ENCODE results near the gene DOLK. TPM values are rescaled to one million over a fixed set of nuclear protein-coding genes. Genes with fewer than 3 reads are reported as not detected.

DOLK gene
- total RNA-seq, 1 experiment from 2014 or later = 14.8 TPM

DNA sequence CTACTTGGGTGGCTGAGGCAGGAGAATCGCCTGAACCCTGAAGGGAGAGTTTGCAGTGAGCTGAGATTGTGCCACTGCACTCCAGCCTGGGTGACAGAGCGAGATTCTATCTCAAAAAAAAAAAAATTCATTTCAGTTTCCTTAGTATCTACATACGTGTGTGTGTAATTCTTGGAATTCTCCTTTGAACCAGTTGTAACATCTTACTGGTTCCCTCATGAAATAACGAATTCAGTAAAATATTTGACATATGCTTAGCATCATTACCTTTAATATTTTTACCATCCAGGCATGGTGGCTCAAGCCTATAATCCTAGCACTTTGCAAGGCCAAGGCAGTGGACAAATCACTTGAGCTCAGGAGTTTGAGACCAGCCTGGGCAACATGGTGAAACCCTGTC is 17.8 kb downstream of the DOLK start:
- ChIA-PET CTCF (interaction anchor here (0.6 to 2.0 kb wide), 6 partner anchors 12 to 165 kb away, joined by 3 to 9 read pairs (median 4); partner anchors contain the start of gene SH3GLB2), POLR2A (no interaction called here)
- no peaks in the 10 kb centered on the region for H3K9me3 Mint-ChIP-seq
- H3K27ac Mint-ChIP-seq = no peak overlapping the region
- no peak overlapping the region for H3K4me3 Mint-ChIP-seq
- no peak for TF ChIP-seq RORB (CRISPR knock-in tag; IDR thresholded peaks at IDR 0.05)
- no peak for TF ChIP-seq ZNF416 (CRISPR knock-in tag; IDR thresholded peaks at IDR 0.05)
- TF ChIP-seq TEAD1 (CRISPR knock-in tag; IDR thresholded peaks at IDR 0.05) = no peak
- TF ChIP-seq, protein P1, sequence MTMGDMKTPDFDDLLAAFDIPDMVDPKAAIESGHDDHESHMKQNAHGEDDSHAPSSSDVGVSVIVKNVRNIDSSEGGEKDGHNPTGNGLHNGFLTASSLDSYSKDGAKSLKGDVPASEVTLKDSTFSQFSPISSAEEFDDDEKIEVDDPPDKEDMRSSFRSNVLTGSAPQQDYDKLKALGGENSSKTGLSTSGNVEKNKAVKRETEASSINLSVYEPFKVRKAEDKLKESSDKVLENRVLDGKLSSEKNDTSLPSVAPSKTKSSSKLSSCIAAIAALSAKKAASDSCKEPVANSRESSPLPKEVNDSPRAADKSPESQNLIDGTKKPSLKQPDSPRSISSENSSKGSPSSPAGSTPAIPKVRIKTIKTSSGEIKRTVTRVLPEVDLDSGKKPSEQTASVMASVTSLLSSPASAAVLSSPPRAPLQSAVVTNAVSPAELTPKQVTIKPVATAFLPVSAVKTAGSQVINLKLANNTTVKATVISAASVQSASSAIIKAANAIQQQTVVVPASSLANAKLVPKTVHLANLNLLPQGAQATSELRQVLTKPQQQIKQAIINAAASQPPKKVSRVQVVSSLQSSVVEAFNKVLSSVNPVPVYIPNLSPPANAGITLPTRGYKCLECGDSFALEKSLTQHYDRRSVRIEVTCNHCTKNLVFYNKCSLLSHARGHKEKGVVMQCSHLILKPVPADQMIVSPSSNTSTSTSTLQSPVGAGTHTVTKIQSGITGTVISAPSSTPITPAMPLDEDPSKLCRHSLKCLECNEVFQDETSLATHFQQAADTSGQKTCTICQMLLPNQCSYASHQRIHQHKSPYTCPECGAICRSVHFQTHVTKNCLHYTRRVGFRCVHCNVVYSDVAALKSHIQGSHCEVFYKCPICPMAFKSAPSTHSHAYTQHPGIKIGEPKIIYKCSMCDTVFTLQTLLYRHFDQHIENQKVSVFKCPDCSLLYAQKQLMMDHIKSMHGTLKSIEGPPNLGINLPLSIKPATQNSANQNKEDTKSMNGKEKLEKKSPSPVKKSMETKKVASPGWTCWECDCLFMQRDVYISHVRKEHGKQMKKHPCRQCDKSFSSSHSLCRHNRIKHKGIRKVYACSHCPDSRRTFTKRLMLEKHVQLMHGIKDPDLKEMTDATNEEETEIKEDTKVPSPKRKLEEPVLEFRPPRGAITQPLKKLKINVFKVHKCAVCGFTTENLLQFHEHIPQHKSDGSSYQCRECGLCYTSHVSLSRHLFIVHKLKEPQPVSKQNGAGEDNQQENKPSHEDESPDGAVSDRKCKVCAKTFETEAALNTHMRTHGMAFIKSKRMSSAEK (CRISPR knock-in tag; IDR thresholded peaks at IDR 0.05; ENCODE audit: borderline replicate concordance) = no peak
- TF ChIP-seq MYBL2 (CRISPR knock-in tag; IDR thresholded peaks at IDR 0.05) = no peak
- TF ChIP-seq ZNF425 (CRISPR knock-in tag; conservative IDR thresholded peaks at IDR 0.05) = no peak
- no peak for TF ChIP-seq ELF4 (CRISPR knock-in tag; IDR thresholded peaks at IDR 0.05; ENCODE audit: low read depth)
- TF ChIP-seq ATF1 (CRISPR knock-in tag; IDR thresholded peaks at IDR 0.05) = no peak
- no peak for TF ChIP-seq SMAD4 (CRISPR knock-in tag; IDR thresholded peaks at IDR 0.05)
- no peak for TF ChIP-seq ZBTB21 (CRISPR knock-in tag; IDR thresholded peaks at IDR 0.05; ENCODE audit: borderline replicate concordance)
- TF ChIP-seq, protein P2, sequence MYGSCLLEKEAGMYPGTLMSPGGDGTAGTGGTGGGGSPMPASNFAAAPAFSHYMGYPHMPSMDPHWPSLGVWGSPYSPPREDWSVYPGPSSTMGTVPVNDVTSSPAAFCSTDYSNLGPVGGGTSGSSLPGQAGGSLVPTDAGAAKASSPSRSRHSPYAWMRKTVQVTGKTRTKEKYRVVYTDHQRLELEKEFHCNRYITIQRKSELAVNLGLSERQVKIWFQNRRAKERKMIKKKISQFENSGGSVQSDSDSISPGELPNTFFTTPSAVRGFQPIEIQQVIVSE (CRISPR knock-in tag; IDR thresholded peaks at IDR 0.05; ENCODE audit: borderline replicate concordance) = no peak
- TF ChIP-seq E2F5 (CRISPR knock-in tag; IDR thresholded peaks at IDR 0.05) = no peak
- TF ChIP-seq GABPB1 (CRISPR knock-in tag; IDR thresholded peaks at IDR 0.05) = no peak
- TF ChIP-seq FOXK1 (CRISPR knock-in tag; IDR thresholded peaks at IDR 0.05) = no peak
- TF ChIP-seq, protein P3, sequence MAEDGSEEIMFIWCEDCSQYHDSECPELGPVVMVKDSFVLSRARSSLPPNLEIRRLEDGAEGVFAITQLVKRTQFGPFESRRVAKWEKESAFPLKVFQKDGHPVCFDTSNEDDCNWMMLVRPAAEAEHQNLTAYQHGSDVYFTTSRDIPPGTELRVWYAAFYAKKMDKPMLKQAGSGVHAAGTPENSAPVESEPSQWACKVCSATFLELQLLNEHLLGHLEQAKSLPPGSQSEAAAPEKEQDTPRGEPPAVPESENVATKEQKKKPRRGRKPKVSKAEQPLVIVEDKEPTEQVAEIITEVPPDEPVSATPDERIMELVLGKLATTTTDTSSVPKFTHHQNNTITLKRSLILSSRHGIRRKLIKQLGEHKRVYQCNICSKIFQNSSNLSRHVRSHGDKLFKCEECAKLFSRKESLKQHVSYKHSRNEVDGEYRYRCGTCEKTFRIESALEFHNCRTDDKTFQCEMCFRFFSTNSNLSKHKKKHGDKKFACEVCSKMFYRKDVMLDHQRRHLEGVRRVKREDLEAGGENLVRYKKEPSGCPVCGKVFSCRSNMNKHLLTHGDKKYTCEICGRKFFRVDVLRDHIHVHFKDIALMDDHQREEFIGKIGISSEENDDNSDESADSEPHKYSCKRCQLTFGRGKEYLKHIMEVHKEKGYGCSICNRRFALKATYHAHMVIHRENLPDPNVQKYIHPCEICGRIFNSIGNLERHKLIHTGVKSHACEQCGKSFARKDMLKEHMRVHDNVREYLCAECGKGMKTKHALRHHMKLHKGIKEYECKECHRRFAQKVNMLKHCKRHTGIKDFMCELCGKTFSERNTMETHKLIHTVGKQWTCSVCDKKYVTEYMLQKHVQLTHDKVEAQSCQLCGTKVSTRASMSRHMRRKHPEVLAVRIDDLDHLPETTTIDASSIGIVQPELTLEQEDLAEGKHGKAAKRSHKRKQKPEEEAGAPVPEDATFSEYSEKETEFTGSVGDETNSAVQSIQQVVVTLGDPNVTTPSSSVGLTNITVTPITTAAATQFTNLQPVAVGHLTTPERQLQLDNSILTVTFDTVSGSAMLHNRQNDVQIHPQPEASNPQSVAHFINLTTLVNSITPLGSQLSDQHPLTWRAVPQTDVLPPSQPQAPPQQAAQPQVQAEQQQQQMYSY (CRISPR knock-in tag; IDR thresholded peaks at IDR 0.05) = no peak
- no peak for TF ChIP-seq NFATC4 (CRISPR knock-in tag; IDR thresholded peaks at IDR 0.05)
- ATAC-seq (no peak), DNase-seq (ENCODE audit: low spot score) (no peak)
- H3K4me1 Mint-ChIP-seq = peaks cover 6% of the 10 kb centered on the region; the same call in 1 of the 2 replicates
- no peaks in the 10 kb centered on the region for H3K27me3 Mint-ChIP-seq (ENCODE audit: low read depth)
- H3K36me3 Mint-ChIP-seq = no peaks in the 10 kb centered on the region
